ENCODE results near the gene ADGRV1. TPM values are rescaled to one million over a fixed set of nuclear protein-coding genes. Genes with fewer than 3 reads are reported as not detected.
A peak's percentile ranks its signal among the peaks of the same experiment; 100 is the strongest.

ADGRV1 gene
- total and polyA plus RNA-seq, 9 of the 15 experiments (the other 6 are each of a cell fraction or from before 2014, with no cell fraction given): 21.7 to 156 (median 58.2) TPM

DNA sequence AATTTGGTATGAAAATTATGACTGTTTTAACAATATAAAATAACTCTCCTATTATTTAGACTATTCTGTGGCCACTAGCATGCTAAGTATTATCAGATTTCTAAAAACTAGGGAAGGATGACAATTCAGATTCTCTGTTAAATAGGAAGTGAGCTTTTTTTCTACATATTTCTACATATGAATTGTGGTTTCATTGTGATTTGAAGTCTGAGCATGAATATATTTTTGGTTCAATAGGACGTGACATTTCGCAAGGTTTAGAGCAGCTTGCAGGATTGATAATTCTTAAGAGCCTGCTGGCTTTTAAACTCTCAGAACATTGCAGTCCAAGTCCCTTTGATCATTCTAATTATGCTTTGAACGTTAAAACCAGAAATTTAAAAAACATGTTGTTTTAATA lies 82.9 kb downstream of the ADGRV1 start:
- Histone ChIP-seq H3K27me3 (ENCODE audit: control insufficient read depth in 2 of 2, insufficient read depth in 2 of 2, low read length in 2 of 2) (no peaks in the 10 kb centered on the region), H3K36me3 (ENCODE audit: control insufficient read depth, insufficient read depth, low read length) (peaks cover 2% of the 10 kb centered on the region; the same call in 1 of the 3 replicates), H3K4me1 (replicated peaks in 1 of 2; ENCODE audit: control insufficient read depth in 2 of 2, insufficient read depth in 2 of 2, low read length in 2 of 2) (peaks cover 0 to 30% of the 10 kb centered on the region in 2 experiments; a peak in 4 of 5 replicates), H2AFZ (ENCODE audit: low read depth, low read length) (peak overlapping the region; percentile 11; the same call in 1 of the 2 replicates), H4K20me1 (replicated peaks; ENCODE audit: control insufficient read depth, insufficient read depth, low read length) (no peaks in the 10 kb centered on the region), H3K4me2 (ENCODE audit: insufficient read depth, low read length) (peak overlapping the region; percentile 35), H3K9ac (ENCODE audit: insufficient read depth in 1 of 2, low read depth in 2 of 2, low read length in 2 of 2) (peak overlapping the region in 1 of 2 experiments; percentile 86; a peak in 2 of 4 replicates), H3K27ac (ENCODE audit: extremely low read depth, low read depth, low read length) (peak overlapping the region; percentile 93), H3K4me3 (peak overlapping the region; percentile 1; the same call in 1 of the 2 replicates), H3K9me1 (ENCODE audit: control insufficient read depth, insufficient read depth, low read length) (no peaks in the 10 kb centered on the region), H3K79me2 (ENCODE audit: control insufficient read depth, insufficient read depth, low read length) (peaks cover 49% of the 10 kb centered on the region), H3K9me3 (replicated peaks; ENCODE audit: control insufficient read depth, insufficient read depth, low read depth, low read length) (no peaks in the 10 kb centered on the region)
- CTCF ChIA-PET (ENCODE audit: low intra/inter-chr PET ratio): no interaction called here
- POLR2A ChIA-PET: interaction anchor here (0.6 to 2.8 kb wide), 8 partner anchors 9 to 276 kb away, joined by 3 to 12 read pairs (median 4); no protein-coding TSS in a partner anchor
- whole genome bisulfite sequencing (ENCODE audit: insufficient coverage, low coverage, missing lambda C conversion rate): 1% methylated on average over 3 of the region's 3 CpGs
- in situ Hi-C loops (cut with MboI): no loop called here
- ATAC-seq (peak; percentile 13; the same call in 2 of the 3 replicates), DNase-seq (ENCODE audit: extremely low read depth in 1 of 4, low spot score in 3 of 4) (peak in 1 of 4 experiments; percentile 65), FAIRE-seq (no peak)
- intact Hi-C loops (cut with micrococcal nuclease): loop anchor here (5.0 kb wide), 1 partner anchor 234 kb away; the partner anchor contains the start of gene CETN3
- no TSS peak for BruUV-seq (replicated peaks)
- TF ChIP-seq DEAF1 (CRISPR knock-in tag; IDR thresholded peaks at IDR 0.05) (no peak), TCF7L2 (IDR thresholded peaks at IDR 0.05; ENCODE audit: low read depth, low read length) (no peak), ZMIZ1 (IDR thresholded peaks at IDR 0.05; ENCODE audit: low read depth in 2 of 2, low read length in 2 of 2) (no peak), SETDB1 (IDR thresholded peaks at IDR 0.05; ENCODE audit: low read length) (no peak), ZBTB2 (IDR thresholded peaks at IDR 0.05) (no peak), KDM1A (IDR thresholded peaks at IDR 0.05) (0 out of 4 replicates have a peak, but pooled peaks of 1 of the 2 experiments have one; percentile 39), ZNF586 (CRISPR knock-in tag; conservative IDR thresholded peaks at IDR 0.05) (no peak), U2AF2 (optimal IDR thresholded peaks at IDR 0.05; ENCODE audit: low read depth, low read length) (no peak), HNRNPK (IDR thresholded peaks at IDR 0.05; ENCODE audit: low read depth, low read length, poor library complexity, severe bottlenecking) (no peak), KDM2B (CRISPR knock-in tag; IDR thresholded peaks at IDR 0.05) (no peak), POLR2B (IDR thresholded peaks at IDR 0.05; ENCODE audit: low read depth, partially characterized antibody) (no peak)
- TF ChIP-seq, protein P1, sequence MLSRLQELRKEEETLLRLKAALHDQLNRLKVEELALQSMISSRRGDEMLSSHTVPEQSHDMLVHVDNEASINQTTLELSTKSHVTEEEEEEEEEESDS (CRISPR knock-in tag; IDR thresholded peaks at IDR 0.05): no peak
- TF ChIP-seq, protein P2, sequence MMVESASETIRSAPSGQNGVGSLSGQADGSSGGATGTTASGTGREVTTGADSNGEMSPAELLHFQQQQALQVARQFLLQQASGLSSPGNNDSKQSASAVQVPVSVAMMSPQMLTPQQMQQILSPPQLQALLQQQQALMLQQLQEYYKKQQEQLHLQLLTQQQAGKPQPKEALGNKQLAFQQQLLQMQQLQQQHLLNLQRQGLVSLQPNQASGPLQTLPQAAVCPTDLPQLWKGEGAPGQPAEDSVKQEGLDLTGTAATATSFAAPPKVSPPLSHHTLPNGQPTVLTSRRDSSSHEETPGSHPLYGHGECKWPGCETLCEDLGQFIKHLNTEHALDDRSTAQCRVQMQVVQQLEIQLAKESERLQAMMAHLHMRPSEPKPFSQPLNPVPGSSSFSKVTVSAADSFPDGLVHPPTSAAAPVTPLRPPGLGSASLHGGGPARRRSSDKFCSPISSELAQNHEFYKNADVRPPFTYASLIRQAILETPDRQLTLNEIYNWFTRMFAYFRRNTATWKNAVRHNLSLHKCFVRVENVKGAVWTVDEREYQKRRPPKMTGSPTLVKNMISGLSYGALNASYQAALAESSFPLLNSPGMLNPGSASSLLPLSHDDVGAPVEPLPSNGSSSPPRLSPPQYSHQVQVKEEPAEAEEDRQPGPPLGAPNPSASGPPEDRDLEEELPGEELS (CRISPR knock-in tag; IDR thresholded peaks at IDR 0.05; ENCODE audit: borderline replicate concordance): no peak

Data from K562 (cell line).